GM19023 (cell line): ENCODE results near the gene AMELX.

Source experiments
- ATAC-seq: cut with Tn5 transposase; IDR thresholded peaks from one replicate; pipeline ENCODE4 v1.9.1; 2021; ENCODE audit warnings: mild to moderate bottlenecking, moderate library complexity; ENCODE audit not compliant: unreplicated experiment

AMELX gene

DNA sequence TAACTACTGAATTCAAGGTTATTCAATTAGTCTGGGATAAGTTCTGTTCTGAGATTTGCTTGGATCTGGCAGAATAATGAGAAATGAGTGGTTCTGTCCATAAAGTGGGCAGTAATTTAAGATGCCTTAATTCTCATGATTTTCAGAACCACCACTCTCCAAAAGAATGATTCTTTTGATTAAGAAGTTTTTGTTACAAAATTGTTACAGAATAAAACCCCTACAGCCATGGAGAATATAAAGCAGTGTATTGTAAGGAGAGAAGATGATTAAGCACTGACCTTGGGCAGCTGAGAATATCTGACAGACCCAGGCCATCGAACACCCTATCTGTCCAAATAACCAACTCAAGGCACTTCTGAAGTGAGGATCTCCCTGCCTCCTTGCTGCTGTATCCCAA is 12.4 kb downstream of the AMELX start:
- no peak for ATAC-seq

DNA sequence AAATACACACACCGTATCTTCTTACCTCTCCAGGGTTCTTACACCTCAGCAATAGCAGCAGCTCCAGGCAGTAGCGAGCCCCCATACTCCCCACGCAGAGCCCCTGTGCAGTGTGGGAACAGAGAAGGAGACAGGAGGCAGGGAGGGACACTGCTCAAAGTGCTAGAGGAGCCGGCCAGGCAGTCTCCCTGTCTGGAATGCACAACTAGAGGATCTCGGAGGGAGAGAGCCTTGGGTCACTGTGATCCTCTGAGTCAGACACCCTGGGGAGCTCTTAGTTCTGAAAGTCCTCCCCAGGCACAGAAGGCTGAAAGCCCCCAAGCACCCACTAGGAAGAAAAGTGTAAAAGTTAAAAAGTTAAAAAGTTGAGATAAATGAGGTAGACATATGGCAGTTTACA is 16.0 kb downstream of the AMELX start:
- no peak for ATAC-seq

DNA sequence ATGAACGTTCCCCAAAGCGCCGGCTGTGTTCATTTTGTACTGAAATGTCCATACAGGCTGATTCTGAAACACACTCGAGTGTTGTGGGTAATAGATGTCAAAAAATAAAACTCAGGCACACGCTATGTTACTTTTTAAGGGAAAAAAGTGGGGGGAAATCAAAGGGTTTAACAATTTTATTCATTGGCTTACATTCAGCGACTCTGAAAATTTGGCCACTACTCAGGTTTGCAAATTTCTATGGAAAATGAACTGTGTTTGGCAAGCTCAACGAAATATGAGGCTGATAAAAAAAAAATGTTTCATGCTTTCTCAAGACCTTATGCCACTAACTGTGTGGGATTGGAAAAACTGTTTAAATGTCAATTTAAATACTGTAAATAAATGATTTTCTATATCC is 18.5 kb downstream of the AMELX start:
- no peak for ATAC-seq

DNA sequence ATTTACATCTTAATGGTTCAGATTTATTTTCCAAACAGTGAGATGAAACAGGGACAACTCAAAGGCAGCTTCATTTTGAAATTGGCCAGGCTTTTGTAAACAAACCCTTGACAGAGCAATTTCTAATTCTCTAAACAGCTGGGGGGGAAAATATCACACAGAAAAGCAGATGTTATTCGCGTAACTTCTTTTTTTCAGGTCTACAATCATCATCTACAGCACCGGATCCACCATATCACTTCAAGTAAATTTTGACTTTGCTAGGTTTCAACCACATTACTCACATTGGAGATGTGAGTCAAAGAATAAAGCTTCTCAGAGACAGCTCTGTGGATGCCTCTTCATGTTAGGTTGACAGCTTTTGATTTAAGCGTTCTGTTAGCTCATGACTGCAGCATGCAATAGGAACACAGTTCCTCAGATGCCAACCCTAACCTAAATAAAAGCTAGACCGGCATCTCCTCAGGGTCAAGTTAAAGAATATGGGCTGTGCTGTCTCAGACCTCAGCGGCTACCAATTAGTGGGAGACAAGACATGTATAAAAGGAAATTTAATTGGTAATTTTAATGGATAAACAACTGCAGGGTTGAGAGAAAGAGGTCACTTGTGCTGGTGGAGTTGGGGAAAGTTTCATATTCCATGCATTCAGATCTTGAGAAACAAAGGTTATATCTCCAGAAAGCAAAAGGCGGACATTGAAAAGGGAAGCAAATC is 26.8 kb downstream of the AMELX start:
- ATAC-seq: no peak

DNA sequence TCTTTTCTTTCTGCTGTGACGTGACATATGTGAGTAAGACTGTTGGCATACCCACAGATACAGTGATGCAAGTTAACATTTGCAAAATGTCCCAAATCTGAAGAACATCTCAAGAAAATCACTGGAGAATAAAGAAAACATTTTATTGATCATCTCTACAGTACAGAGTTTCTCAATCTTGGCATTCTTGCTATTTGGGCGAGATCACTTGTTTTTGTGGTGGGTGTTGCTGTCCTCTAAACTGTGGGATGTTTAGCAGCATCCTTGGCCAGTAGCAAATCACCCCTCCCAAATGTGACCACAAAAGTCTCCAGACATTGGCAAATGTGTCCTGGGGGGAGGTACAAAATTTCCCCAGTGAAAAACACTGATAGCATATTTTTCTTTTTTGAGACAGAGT is 28.8 kb downstream of the AMELX start:
- no peak for ATAC-seq

DNA sequence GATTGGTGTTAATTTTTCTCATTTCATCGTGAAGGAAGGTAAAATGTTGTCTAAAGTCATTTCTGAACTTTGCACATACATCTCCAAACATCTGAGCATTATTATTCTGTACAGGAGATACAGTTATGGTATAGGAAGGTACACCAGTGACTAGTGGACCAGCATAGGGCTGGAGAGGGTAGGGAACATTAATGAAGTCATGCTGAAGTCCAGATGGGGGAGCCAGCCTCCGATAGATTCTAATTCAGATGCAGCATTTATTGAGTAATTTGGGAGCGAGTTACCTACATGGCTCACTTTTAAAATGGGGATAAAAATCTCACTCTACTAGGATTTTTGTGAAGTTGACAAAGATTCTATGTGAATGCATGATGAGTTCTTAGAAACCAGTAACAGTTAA is 34.9 kb downstream of the AMELX start:
- no peak for ATAC-seq

DNA sequence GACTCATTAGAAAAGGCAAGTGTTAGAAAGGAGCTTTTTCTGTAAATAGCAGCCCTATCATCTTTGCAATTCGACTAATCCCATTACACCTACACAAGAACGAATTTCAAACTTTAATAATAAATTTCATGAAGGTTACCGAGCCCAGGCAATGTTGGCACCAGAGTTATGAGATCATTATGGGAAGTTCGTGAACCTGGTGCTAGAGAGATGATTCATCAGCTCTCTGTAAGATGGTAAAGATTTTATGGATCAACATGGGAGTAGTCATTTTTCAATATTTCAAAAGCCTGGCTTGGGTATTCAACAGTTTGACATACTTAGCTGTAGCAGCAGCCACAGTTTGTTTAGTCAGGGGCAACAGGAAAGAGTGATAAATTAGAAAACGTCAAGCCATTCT is 35.8 kb downstream of the AMELX start:
- ATAC-seq: no peak

DNA sequence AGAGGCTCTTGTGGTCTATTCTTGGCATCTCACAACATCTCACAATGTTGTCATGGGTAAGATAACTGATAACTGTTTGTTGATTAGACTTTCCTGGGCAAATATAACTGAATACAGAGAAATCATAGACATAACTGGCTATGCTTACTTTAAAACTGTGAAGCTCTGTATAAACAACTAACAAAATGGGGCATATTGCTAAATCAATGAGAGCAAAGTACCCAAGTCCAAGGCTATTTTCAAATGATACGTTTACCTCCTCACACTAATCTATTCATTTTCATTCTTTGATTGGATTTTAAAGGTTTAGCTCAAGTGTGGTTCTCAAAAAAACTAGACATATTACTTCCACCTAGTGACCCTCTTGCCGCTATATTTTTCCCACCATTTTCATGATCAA is 38.6 kb downstream of the AMELX start:
- no peak for ATAC-seq

DNA sequence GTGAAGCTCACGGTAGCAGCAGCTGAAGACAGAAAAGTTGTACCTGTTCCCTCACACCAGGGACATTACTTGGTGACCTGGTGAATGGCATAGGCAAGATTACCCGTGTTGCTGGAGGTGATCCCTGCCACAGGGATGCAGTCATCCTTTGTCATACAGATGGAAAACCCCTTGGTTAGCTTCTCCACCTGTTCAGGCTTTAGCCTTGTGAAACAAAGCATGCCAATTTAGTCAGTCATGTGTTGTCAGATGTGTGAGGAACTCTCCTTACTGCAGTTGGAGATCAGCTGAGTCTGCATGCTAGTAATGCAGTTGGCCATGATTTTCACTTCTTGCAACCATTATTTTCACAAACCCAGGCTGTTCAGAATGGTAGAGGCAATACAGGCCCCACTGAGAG is 41.0 kb downstream of the AMELX start:
- no peak for ATAC-seq

DNA sequence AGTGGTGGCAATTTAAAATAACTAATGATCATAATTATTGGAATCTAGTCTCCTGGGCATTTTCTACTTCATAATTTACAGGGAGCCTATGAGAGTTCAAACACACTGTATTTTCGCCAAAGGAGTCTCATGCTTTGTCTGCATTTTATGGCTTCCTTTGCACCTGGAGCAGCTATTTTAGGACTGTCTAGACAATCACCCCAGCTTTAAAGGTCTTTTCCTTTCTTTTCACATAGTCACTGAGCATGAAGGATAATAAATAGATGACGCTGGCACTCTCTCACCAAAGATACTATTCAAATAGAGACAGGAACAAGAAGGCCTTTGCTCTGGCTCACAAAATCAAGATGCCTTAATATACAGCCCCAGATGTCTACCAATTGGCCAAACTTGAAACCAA is 43.0 kb downstream of the AMELX start:
- ATAC-seq: no peak

DNA sequence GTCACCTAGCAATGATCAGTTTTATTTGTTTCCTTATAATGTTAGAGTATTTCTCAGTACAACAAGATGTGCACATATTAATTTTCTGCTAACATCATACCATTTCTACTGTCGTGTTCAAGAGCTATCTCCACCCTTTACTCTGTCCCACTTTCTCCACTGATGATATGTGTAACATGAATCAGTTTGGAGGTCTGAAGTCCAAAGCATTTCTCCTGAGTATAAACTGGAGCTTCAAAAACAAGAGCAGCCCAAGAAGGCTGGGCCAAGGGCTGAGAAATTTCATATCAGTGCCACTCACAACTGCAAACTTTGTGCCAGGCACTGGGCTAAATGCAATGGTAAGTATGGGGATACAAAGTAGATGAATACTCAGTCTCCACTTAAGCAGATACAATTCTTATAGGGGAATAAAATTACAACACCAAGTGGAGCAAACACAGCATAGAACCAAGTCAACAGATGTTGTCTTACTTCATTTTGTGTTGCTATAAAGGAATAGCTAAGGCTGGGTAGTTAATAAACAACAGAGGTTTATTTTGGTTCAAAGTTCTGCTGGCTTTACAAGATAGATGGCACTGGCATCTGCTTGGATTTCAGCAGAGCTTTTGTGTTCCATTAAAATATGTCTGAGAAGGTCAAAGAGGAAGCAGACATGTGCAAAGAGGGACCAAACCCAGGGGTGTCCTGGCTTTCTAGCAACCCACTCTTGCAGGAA is 44.2 kb downstream of the AMELX start:
- ATAC-seq: no peak

DNA sequence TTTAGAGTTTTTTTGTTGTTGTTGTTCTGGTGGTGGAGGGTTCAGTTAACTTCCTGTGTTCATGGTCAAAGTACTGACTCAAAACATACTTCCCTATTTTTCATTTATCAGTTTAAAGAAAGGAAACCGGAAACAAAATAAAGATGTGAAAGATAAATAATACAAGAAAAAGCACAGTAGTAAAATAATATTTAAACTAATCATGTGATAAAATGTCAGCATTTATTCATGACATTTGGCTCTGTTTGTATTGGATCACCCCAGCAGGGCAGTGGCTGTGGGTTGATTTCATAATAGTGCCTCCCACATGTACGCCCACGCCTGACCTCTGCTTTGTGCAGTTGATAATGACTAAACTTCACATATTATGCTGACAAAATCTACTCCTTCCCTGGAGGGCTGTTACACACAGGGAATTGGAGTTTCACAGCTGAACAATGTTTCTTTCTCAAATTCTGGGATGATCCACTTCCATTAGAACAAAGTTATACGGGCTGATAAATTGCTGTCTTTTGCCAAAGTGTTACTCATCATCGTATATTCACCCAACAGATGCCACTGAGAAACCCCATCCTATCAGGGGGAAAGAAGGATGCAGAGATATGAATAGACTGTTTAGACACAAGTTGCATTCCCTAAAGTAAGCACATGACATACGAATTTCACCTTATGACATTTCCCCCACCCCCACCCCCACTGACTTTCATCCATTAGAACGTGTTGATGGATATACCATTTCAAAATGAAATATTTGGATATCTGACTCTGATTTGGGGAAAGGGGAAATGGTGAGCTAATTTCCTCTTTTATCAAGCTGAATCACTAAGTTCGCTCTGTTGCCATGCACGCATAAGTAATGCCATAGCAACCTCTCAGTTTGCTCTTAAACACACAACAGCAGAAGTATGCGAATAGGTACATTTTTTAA is 48.3 kb downstream of the AMELX start:
- ATAC-seq: no peak

DNA sequence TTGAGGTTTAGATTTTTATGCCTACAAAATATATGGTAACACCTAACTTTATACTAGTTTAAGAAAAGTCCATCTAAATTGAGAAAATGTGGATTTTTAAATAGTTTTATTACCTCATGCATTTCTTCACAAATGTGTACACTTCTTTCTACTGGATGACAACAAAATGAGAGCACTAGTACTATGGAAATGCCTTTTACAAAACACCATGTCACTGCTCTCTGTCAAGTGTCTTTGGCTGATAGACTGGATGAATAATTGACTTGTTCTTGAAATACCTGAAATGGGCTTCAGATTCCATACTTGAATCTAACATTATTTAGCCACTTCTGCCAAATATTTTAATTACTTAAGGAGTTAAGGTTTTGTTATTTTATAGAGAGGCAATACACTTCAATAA is 49.5 kb downstream of the AMELX start:
- no peak for ATAC-seq

DNA sequence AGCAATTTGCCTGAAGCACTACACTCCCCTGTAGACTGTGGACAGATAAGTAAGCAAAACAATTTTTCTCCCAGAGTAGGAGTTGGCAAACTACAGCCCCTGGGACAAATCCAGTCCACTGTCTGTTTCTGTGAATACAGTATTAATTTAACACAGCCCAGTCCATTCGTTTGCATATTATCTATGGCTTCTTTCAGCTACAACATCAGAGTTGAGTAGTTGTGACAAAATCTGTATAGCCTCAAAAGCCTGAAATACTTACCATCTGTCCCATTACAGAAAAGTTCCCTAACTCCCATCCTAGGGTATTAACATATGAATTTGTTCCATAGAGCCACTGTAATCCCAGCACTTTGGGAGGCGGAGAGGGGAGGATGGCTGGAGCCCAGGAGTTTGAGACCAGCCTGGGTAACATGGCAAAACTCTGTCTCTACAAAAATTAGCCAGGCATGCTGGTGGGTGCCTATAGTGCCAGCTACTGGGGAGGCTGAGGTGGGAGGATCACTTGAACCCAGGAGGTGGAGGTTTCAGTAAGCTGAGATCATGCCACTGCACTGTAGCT is 53.0 kb downstream of the AMELX start:
- ATAC-seq: no peak

DNA sequence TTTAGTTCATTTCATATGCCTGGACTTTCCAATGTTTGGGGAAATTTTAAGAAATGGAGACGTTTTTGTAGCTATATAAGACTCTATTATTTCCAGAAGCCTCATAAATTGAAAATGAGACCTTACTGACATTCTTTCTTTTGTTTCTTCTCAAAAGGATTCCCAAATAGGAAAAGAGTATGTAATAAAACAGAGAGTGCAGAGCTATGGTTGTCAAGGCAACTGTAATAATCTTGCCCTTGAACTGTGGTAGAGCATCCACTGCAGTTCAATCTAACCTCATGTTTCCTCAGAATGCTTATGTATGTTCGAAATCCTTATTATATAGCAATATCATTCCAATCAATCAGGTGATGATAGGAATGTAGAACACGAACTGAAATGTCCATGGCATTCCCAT is 54.1 kb downstream of the AMELX start:
- ATAC-seq: no peak

DNA sequence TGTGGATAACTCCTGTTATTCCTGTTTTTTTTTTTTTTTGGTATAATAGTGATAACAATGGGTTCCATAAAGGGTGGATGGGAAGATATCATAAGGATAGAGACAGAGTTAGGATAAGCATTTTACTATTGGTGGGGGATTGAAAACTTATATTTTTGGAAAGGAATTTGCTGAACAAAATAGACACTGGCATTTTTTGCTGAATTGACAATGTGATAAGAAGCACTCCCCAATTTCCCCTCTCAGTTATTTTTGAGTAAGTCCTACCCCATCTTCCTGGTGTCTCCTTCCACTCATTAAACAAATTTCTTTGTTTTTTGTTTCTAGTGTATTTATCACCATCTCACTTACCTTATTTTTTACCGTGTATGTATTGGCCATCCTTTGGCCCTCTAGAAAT is 55.8 kb downstream of the AMELX start:
- no peak for ATAC-seq

DNA sequence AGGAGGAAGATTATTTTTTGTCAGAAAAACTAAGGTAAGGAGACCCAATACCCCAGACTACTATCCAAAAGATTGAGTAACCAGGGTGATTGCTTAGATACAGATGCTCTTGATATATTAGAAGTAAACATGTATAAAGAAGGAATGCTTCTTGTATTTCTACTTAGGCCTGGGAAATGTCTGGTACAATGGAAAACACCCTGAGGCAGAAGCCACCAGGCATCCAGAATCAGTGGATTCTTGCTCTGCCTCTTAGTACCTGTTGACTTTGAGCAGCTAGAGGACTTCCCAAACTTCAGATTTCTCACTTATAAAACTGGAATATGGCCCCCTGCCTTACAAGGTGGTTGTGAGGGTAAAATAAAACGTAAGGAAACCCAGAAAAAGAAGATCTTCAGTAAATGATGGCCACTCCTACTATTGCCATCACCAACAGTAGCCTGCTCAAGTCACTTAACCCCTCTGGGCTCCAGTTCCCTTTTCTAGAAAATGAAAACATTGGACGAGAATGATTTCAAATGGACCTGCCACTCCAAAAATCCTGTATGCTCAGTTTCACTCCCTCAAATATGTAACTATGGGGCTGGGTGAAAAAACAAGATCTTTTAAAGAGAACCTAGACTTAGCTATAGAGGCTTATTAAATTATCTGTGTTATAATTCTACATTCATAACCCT is 56.6 kb downstream of the AMELX start:
- no peak for ATAC-seq
